Measurements from ENCODE around the gene MROH7. TPM values are rescaled to one million over a fixed set of nuclear protein-coding genes. Genes with fewer than 3 reads are reported as not detected.

MROH7 gene
- total RNA-seq, 4 donors from 2014 or later = 5.7 to 25.2 (median 13.3) TPM

- H3K9me3 ChIP-seq = peaks cover 0 to 12% (median 0%) of the 10 kb centered on the region in 3 donors
- no peak overlapping the region for H3K27ac ChIP-seq
- ATAC-seq = no peak
- H3K36me3 ChIP-seq = peaks cover 0 to 36% of the 10 kb centered on the region in 2 donors
- 89 to 90% methylated on average over 2 of the region's 2 CpGs for WGBS, 2 donors (ENCODE audit: low coverage in 1 of 2)
- TF ChIP-seq POLR2A (IDR thresholded peaks at IDR 0.05) = no peak
- no peak for TF ChIP-seq CTCF (IDR thresholded peaks at IDR 0.05)
- no peak for TF ChIP-seq POLR2AphosphoS5 (IDR thresholded peaks at IDR 0.05)
- no peak for TF ChIP-seq EP300 (IDR thresholded peaks at IDR 0.05)
- H3K27me3 ChIP-seq = no peaks in the 10 kb centered on the region
- no peak overlapping the region for H3K4me3 ChIP-seq
- H3K4me1 ChIP-seq = no peaks in the 10 kb centered on the region
These were observed 16.8 kb downstream of the MROH7 start for GRCh38 chr1:54658164-54658913.

- H3K4me3 ChIP-seq = no peak overlapping the region
- H3K4me1 ChIP-seq = no peaks in the 10 kb centered on the region
- no peaks in the 10 kb centered on the region for H3K27me3 ChIP-seq
- ATAC-seq = no peak
- H3K27ac ChIP-seq = no peak overlapping the region
- peaks cover 0 to 4% (median 0%) of the 10 kb centered on the region in 3 donors for H3K9me3 ChIP-seq
- H3K36me3 ChIP-seq = peaks cover 0 to 41% of the 10 kb centered on the region in 2 donors
- WGBS, 2 donors (ENCODE audit: low coverage in 1 of 2) = 90 to 94% methylated on average over 2 of the region's 4 CpGs
- TF ChIP-seq POLR2A (IDR thresholded peaks at IDR 0.05) = no peak
- TF ChIP-seq POLR2AphosphoS5 (IDR thresholded peaks at IDR 0.05) = no peak
- TF ChIP-seq EP300 (IDR thresholded peaks at IDR 0.05) = no peak
- no peak for TF ChIP-seq CTCF (IDR thresholded peaks at IDR 0.05)
These were observed 22.1 kb downstream of the MROH7 start for GRCh38 chr1:54663725-54664124.

- Histone ChIP-seq H3K27ac (no peak overlapping the region), H3K4me1 (no peaks in the 10 kb centered on the region), H3K27me3 (no peaks in the 10 kb centered on the region), H3K4me3 (no peak overlapping the region), H3K36me3 (peaks cover 0 to 42% of the 10 kb centered on the region in 2 donors), H3K9me3 (peaks cover 0 to 3% (median 0%) of the 10 kb centered on the region in 3 donors)
- 89 to 90% methylated on average over 3 to 4 of the region's 4 CpGs for WGBS, 2 donors (ENCODE audit: low coverage in 1 of 2)
- no peak for ATAC-seq
- TF ChIP-seq EP300 (IDR thresholded peaks at IDR 0.05) (no peak), POLR2A (IDR thresholded peaks at IDR 0.05) (no peak), CTCF (IDR thresholded peaks at IDR 0.05) (no peak), POLR2AphosphoS5 (IDR thresholded peaks at IDR 0.05) (no peak)
These were observed 22.8 kb downstream of the MROH7 start for GRCh38 chr1:54664364-54664763.

- ATAC-seq = no peak
- no peak overlapping the region for H3K4me3 ChIP-seq
- no peak overlapping the region for H3K27ac ChIP-seq
- H3K9me3 ChIP-seq = no peaks in the 10 kb centered on the region
- no peaks in the 10 kb centered on the region for H3K27me3 ChIP-seq
- H3K36me3 ChIP-seq = peaks cover 0 to 34% of the 10 kb centered on the region in 2 donors
- H3K4me1 ChIP-seq = no peaks in the 10 kb centered on the region
- TF ChIP-seq POLR2AphosphoS5 (IDR thresholded peaks at IDR 0.05) (no peak), POLR2A (IDR thresholded peaks at IDR 0.05) (no peak), CTCF (IDR thresholded peaks at IDR 0.05) (no peak), EP300 (IDR thresholded peaks at IDR 0.05) (no peak)
- 91 to 98% methylated on average over 5 of the region's 5 CpGs for WGBS, 2 donors (ENCODE audit: low coverage in 1 of 2)
These were observed 24.3 kb downstream of the MROH7 start for GRCh38 chr1:54665852-54666251.

GRCh38 chr1:54666333-54666732, 24.7 kb downstream of the MROH7 start:
- H3K27ac ChIP-seq = no peak overlapping the region
- peaks cover 0 to 39% of the 10 kb centered on the region in 2 donors for H3K36me3 ChIP-seq
- H3K4me3 ChIP-seq = no peak overlapping the region
- ATAC-seq = no peak
- TF ChIP-seq POLR2A (IDR thresholded peaks at IDR 0.05) = no peak
- no peak for TF ChIP-seq CTCF (IDR thresholded peaks at IDR 0.05)
- TF ChIP-seq POLR2AphosphoS5 (IDR thresholded peaks at IDR 0.05) = no peak
- no peak for TF ChIP-seq EP300 (IDR thresholded peaks at IDR 0.05)
- no peaks in the 10 kb centered on the region for H3K27me3 ChIP-seq
- 79 to 96% methylated on average over 3 to 4 of the region's 6 CpGs for WGBS, 2 donors (ENCODE audit: low coverage in 1 of 2)
- H3K9me3 ChIP-seq = no peaks in the 10 kb centered on the region
- no peaks in the 10 kb centered on the region for H3K4me1 ChIP-seq
